ENCODE results near the gene DLG3. TPM values are rescaled to one million over a fixed set of nuclear protein-coding genes. Genes with fewer than 3 reads are reported as not detected.

Gene DLG3
- total and polyA plus RNA-seq, 2 of the 8 experiments (the other 6 are each of a cell fraction or from before 2014, with no cell fraction given) = 29.2 to 63.8 TPM

DNA sequence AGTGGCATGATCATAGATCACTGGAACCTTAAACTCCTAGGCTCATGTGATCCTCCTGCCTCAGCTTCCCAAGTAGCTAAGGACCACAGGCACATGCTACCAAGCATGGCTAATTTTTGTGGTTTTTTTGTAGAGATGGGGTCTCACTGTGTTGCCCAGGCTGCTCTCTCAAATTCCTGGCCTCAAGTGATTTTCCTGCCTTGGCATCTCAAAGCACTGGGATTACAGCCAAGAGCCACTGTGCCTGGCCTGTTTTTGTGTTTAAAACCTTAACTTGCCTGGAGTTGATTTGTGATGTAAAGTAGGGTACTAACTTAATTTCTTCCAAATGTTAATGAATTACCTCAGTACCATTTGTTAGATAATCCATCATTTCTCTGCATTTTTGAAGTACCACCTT lies 22.3 kb downstream of the DLG3 start:
- Histone ChIP-seq H3K79me2 (ENCODE audit: control insufficient read depth in 1 of 2, insufficient read depth in 2 of 2, low read length in 2 of 2) (peaks cover 0 to 88% of the 10 kb centered on the region in 2 experiments; a peak in 2 of 4 replicates), H4K20me1 (replicated peaks in 1 of 2; ENCODE audit: control insufficient read depth in 1 of 2, insufficient read depth in 2 of 2, low read length in 2 of 2) (peaks cover 0 to 4% of the 10 kb centered on the region in 2 experiments), H2BK20ac (ENCODE audit: low read length) (no peak overlapping the region), H3K27me3 (replicated peaks in 1 of 4; ENCODE audit: control insufficient read depth in 3 of 4, extremely low read depth in 1 of 4, insufficient read depth in 3 of 4, low read length in 3 of 4) (no peaks in the 10 kb centered on the region), H3K27ac (ENCODE audit: low read depth, low read length) (no peak overlapping the region), H3K4me1 (replicated peaks in 1 of 4; ENCODE audit: control insufficient read depth in 3 of 4, insufficient read depth in 4 of 4, low read length in 3 of 4) (no peaks in the 10 kb centered on the region), H3K23ac (ENCODE audit: insufficient read length) (no peak overlapping the region), H3K4me2 (ENCODE audit: insufficient read depth in 1 of 2, low read depth in 2 of 2, low read length in 2 of 2) (no peak overlapping the region), H2BK120ac (replicated peaks; ENCODE audit: low read depth, low read length) (no peak overlapping the region), H2AFZ (ENCODE audit: low read length) (no peak overlapping the region), H3K4ac (replicated peaks; ENCODE audit: insufficient read length, low read depth, low read length) (no peak overlapping the region), H3K56ac (replicated peaks; ENCODE audit: insufficient read length, low read depth, low read length) (no peak overlapping the region), H3K79me1 (ENCODE audit: low read depth, low read length) (no peaks in the 10 kb centered on the region), H3K23me2 (ENCODE audit: low read depth, low read length) (no peaks in the 10 kb centered on the region), H3K9ac (replicated peaks in 1 of 4; ENCODE audit: extremely low read depth in 1 of 4, low read depth in 3 of 4, low read length in 3 of 4) (no peak overlapping the region), H2BK12ac (ENCODE audit: low read depth, low read length) (no peak overlapping the region), H2AK5ac (ENCODE audit: low read depth, low read length) (no peak overlapping the region), H3K9me3 (ENCODE audit: insufficient read depth in 2 of 2, low read depth in 1 of 2, low read length in 1 of 2) (no peaks in the 10 kb centered on the region), H4K5ac (ENCODE audit: insufficient read length, low read depth, low read length) (no peak overlapping the region), H4K91ac (replicated peaks; ENCODE audit: insufficient read length, low read length) (no peak overlapping the region), H3K36me3 (ENCODE audit: control insufficient read depth in 2 of 4, insufficient read depth in 4 of 4, low read length in 3 of 4) (peaks cover 0 to 8% (median under 1%) of the 10 kb centered on the region in 4 experiments; a peak in 1 of 8 replicates), H3K4me3 (ENCODE audit: extremely low read depth in 1 of 4, insufficient read depth in 2 of 4, low read depth in 3 of 4, low read length in 4 of 4) (no peak overlapping the region), H4K8ac (ENCODE audit: extremely low read depth, insufficient read depth, low read length) (no peak overlapping the region), H3K18ac (ENCODE audit: extremely low read depth, low read length) (no peak overlapping the region), H2BK5ac (ENCODE audit: low read depth, low read length) (no peak overlapping the region), H3K14ac (ENCODE audit: insufficient read length) (no peak overlapping the region), H2BK15ac (ENCODE audit: low read length) (no peak overlapping the region)
- ChIA-PET POLR2A (ENCODE audit: partially characterized antibody) (interaction anchor here (1.1 kb wide), 1 partner anchor 11 kb away, joined by 5 read pairs; no protein-coding TSS in a partner anchor), CTCF (ENCODE audit: partially characterized antibody) (no interaction called here)
- TF ChIP-seq CTBP2 (IDR thresholded peaks at IDR 0.05; ENCODE audit: borderline replicate concordance, insufficient read depth, insufficient read length, low read length) (no peak), SIN3A (conservative IDR thresholded peaks at IDR 0.05 in 1 of 2, IDR thresholded peaks at IDR 0.05 in 1 of 2; ENCODE audit: low read depth in 1 of 2, low read length in 2 of 2) (no peak), GABPA (IDR thresholded peaks at IDR 0.05; ENCODE audit: borderline replicate concordance, insufficient read depth, low read length) (no peak), NANOG (IDR thresholded peaks at IDR 0.05; ENCODE audit: insufficient read depth, low read depth, low read length, poor library complexity, severe bottlenecking) (no peak), NRF1 (IDR thresholded peaks at IDR 0.05; ENCODE audit: low read depth, low read length) (no peak), POU5F1 (IDR thresholded peaks at IDR 0.05; ENCODE audit: low read depth, low read length) (no peak), MAFK (IDR thresholded peaks at IDR 0.05; ENCODE audit: low read depth, low read length) (no peak), TAF1 (IDR thresholded peaks at IDR 0.05; ENCODE audit: low read depth, low read length) (no peak), BCL11A (IDR thresholded peaks at IDR 0.05; ENCODE audit: low read depth in 2 of 2, low read length in 2 of 2) (no peak)
- no peak for DNase-seq (ENCODE audit: low read depth in 1 of 2, low spot score in 2 of 2)
- FAIRE-seq = no peak
